H9 (cell line): ENCODE measurements around the gene SNX30. TPM values are rescaled to one million over a fixed set of nuclear protein-coding genes. Genes with fewer than 3 reads are reported as not detected.
A peak's percentile ranks its signal among the peaks of the same experiment; 100 is the strongest.

ENCODE experiments used
- DNase-seq: peaks from one replicate; pipeline ENCODE4 v3.0.0-alpha.2; 2017
- H2AFZ ChIP-seq: one replicate; pipeline ENCODE4 v1.6.1; 2013; ENCODE audit warnings: mild to moderate bottlenecking, low read length, control low read depth, moderate library complexity
- H2AK5ac ChIP-seq: 2 replicates; pipeline ENCODE4 v1.6.1; 2013; ENCODE audit warnings: low read length, control low read depth, mixed read lengths; ENCODE audit not compliant: insufficient read length
- H2BK120ac ChIP-seq: one replicate; pipeline ENCODE4 v1.6.1; 2013; ENCODE audit warnings: low read depth, mild to moderate bottlenecking, low read length, control low read depth, inconsistent platforms; ENCODE audit not compliant: poor library complexity, severe bottlenecking
- H2BK12ac ChIP-seq: 2 replicates; pipeline ENCODE4 v1.6.1; 2013; ENCODE audit warnings: low read length, control low read depth, mixed read lengths, low read depth; ENCODE audit not compliant: insufficient read length
- H2BK15ac ChIP-seq: 2 replicates; pipeline ENCODE4 v1.6.1; 2013; ENCODE audit warnings: low read depth, low read length, control low read depth
- H2BK20ac ChIP-seq: one replicate; pipeline ENCODE4 v1.6.1; 2013; ENCODE audit warnings: low read depth, mild to moderate bottlenecking, low read length, control low read depth, inconsistent platforms; ENCODE audit not compliant: poor library complexity, severe bottlenecking
- H2BK5ac ChIP-seq: 2 replicates; pipeline ENCODE4 v1.6.1; 2013; ENCODE audit warnings: low read length, control low read depth, mixed read lengths; ENCODE audit not compliant: insufficient read length
- H3K14ac ChIP-seq: 2 replicates; pipeline ENCODE4 v1.6.1; 2013; ENCODE audit warnings: low read length, control low read depth; ENCODE audit not compliant: insufficient read depth
- H3K18ac ChIP-seq: 2 replicates; pipeline ENCODE4 v1.6.1; 2013; ENCODE audit warnings: low read depth, mild to moderate bottlenecking, mixed read lengths, low read length, control low read depth; ENCODE audit not compliant: insufficient read length
- H3K23ac ChIP-seq: 2 replicates; pipeline ENCODE4 v1.6.1; 2013; ENCODE audit warnings: low read length, control low read depth, mixed read lengths, low read depth; ENCODE audit not compliant: insufficient read length
- H3K23me2 ChIP-seq: 2 replicates; pipeline ENCODE4 v1.6.1; 2013; ENCODE audit warnings: low read depth, mild to moderate bottlenecking, mixed read lengths, low read length, control low read depth; ENCODE audit not compliant: insufficient read length, poor library complexity, severe bottlenecking
- H3K27ac ChIP-seq: 2 replicates; pipeline ENCODE4 v1.5.1; 2013; ENCODE audit warnings: low read length, control low read depth, mixed read lengths, low read depth; ENCODE audit not compliant: insufficient read length
- H3K27me3 ChIP-seq: 2 replicates; pipeline ENCODE4 v1.6.1; 2013; ENCODE audit warnings: low read length, control low read depth, inconsistent platforms; ENCODE audit not compliant: insufficient read depth
- H3K4ac ChIP-seq: 2 replicates; pipeline ENCODE4 v1.6.1; 2013; ENCODE audit warnings: low read depth, mild to moderate bottlenecking, control low read depth, inconsistent platforms, low read length, moderate library complexity
- H3K4me1 ChIP-seq: 2 replicates; pipeline ENCODE4 v1.6.1; 2013; ENCODE audit warnings: low read length, control low read depth, inconsistent platforms; ENCODE audit not compliant: insufficient read depth
- H3K4me2 ChIP-seq: 2 replicates; pipeline ENCODE4 v1.6.1; 2013; ENCODE audit warnings: low read length, control low read depth, mixed read lengths; ENCODE audit not compliant: insufficient read length, insufficient read depth
- H3K56ac ChIP-seq: 2 replicates; pipeline ENCODE4 v1.6.1; 2013; ENCODE audit warnings: low read depth, mild to moderate bottlenecking, mixed read lengths, low read length, control low read depth; ENCODE audit not compliant: insufficient read length
- H3K79me1 ChIP-seq: 2 replicates; pipeline ENCODE4 v1.6.1; 2013; ENCODE audit warnings: low read depth, mild to moderate bottlenecking, moderate library complexity, low read length, control low read depth, inconsistent platforms; ENCODE audit not compliant: insufficient read depth, poor library complexity, severe bottlenecking
- H3K79me2 ChIP-seq: 2 replicates; pipeline ENCODE4 v1.6.1; 2013; ENCODE audit warnings: low read length, control low read depth, inconsistent platforms; ENCODE audit not compliant: insufficient read depth
- H3K9ac ChIP-seq: 2 replicates; pipeline ENCODE4 v1.6.1; 2013; ENCODE audit warnings: low read length, control low read depth, mixed read lengths; ENCODE audit not compliant: insufficient read length; ENCODE audit errors: extremely low read depth
- H3K9me3 ChIP-seq: one replicate; pipeline ENCODE4 v1.6.1; 2013; ENCODE audit warnings: low read depth, low read length, inconsistent platforms; ENCODE audit not compliant: control insufficient read depth
- H3T11ph ChIP-seq: one replicate; pipeline ENCODE4 v1.6.1; 2013; ENCODE audit warnings: mild to moderate bottlenecking, low read length, control low read depth, inconsistent platforms
- H4K20me1 ChIP-seq: one replicate; pipeline ENCODE4 v1.6.1; 2013; ENCODE audit not compliant: control insufficient read depth, insufficient read length, insufficient read depth
- H4K5ac ChIP-seq: 2 replicates; pipeline ENCODE4 v1.6.1; 2013; ENCODE audit warnings: low read depth, mild to moderate bottlenecking, mixed read lengths, low read length, control low read depth; ENCODE audit not compliant: insufficient read length
- H4K8ac ChIP-seq: replicated peaks from 2 replicates; pipeline ENCODE4 v1.6.1; 2013; ENCODE audit warnings: low read length, control low read depth, mixed read lengths, low read depth; ENCODE audit not compliant: insufficient read length
- H4K91ac ChIP-seq: 2 replicates; pipeline ENCODE4 v1.6.1; 2013; ENCODE audit warnings: low read depth, mild to moderate bottlenecking, moderate library complexity, mixed read lengths, low read length, control low read depth; ENCODE audit not compliant: insufficient read length
- H3K27ac Mint-ChIP-seq, 3 experiments: 2 replicates in 2 of 3; 3 replicates in 1 of 3; pipeline ENCODE4 v1.8.0; 2020 to 2021; ENCODE audit warnings: mixed read lengths in 3 of 3, mild to moderate bottlenecking in 1 of 3, moderate library complexity in 1 of 3
- H3K27me3 Mint-ChIP-seq: 2 replicates; pipeline ENCODE4 v1.8.0; 2021; ENCODE audit warnings: low read depth, mild to moderate bottlenecking, moderate library complexity, mixed read lengths
- H3K36me3 Mint-ChIP-seq, 3 experiments: 2 replicates in 2 of 3; 3 replicates in 1 of 3; pipeline ENCODE4 v1.8.0; 2020 to 2021; ENCODE audit warnings: low read depth in 3 of 3, mixed read lengths in 3 of 3; ENCODE audit not compliant: insufficient read depth in 1 of 3
- H3K4me1 Mint-ChIP-seq, 2 experiments: 2 replicates each; pipeline ENCODE4 v1.8.0; 2020; ENCODE audit warnings: mixed read lengths in 2 of 2
- H3K4me3 Mint-ChIP-seq, 2 experiments: 2 replicates in 1 of 2; 3 replicates in 1 of 2; pipeline ENCODE4 v1.8.0; 2020 to 2021; ENCODE audit warnings: mild to moderate bottlenecking in 2 of 2, mixed read lengths in 2 of 2, moderate library complexity in 1 of 2
- H3K9me3 Mint-ChIP-seq, 2 experiments: 2 replicates in 1 of 2; 3 replicates in 1 of 2; pipeline ENCODE4 v1.8.0; 2020; ENCODE audit warnings: mild to moderate bottlenecking in 2 of 2, mixed read lengths in 2 of 2, moderate library complexity in 1 of 2
- WGBS: extraction: QIAGEN DNeasy Blood & Tissue Kit; methylation state at CpG from one replicate; pipeline ENCODE4 v1.1.7; 2013; ENCODE audit warnings: missing lambda C conversion rate, low lambda C conversion rate, mixed read lengths; ENCODE audit not compliant: insufficient read length; ENCODE audit errors: extremely low coverage; 5-methylcytosine and 5-hydroxymethylcytosine counted together
- total RNA-seq: library from RNA; stranded (reverse); gene quantifications from 2 replicates; pipeline ENCODE4 v1.2.1, GENCODE V29; 2021
- TF ChIP-seq, protein P1 (sequence below): fragments of 200-600 bp; sonication (generic); conservative IDR thresholded peaks from 3 replicates; pipeline ENCODE4 v1.8.0; 2021; ENCODE audit warnings: antibody characterized with exemption, mild to moderate bottlenecking

Gene SNX30
- total RNA-seq, 1 experiment from 2014 or later, result 10.3 TPM

GRCh38 chr9:112764837-112765236 is 14.3 kb downstream of the SNX30 start:
- peaks cover 0 to 7% (median 4%) of the 10 kb centered on the region in 3 experiments; a peak in 5 of 7 replicates for H3K36me3 Mint-ChIP-seq
- H3K79me1 ChIP-seq, result no peaks in the 10 kb centered on the region
- no peaks in the 10 kb centered on the region for H3K9me3 ChIP-seq
- H3K27ac Mint-ChIP-seq, result peak overlapping the region in 2 of 3 experiments; percentile 24 to 28; a peak in 2 of 7 replicates
- H3K23ac ChIP-seq, result no peak overlapping the region
- H2BK120ac ChIP-seq, result no peak overlapping the region
- no peaks in the 10 kb centered on the region; the same call in 1 of the 2 replicates for H3K4me1 ChIP-seq
- H2AK5ac ChIP-seq, result no peak overlapping the region
- no peak overlapping the region for H4K8ac ChIP-seq
- H3K4me2 ChIP-seq, result no peak overlapping the region
- H2BK15ac ChIP-seq, result no peak overlapping the region
- TF ChIP-seq, protein P1, sequence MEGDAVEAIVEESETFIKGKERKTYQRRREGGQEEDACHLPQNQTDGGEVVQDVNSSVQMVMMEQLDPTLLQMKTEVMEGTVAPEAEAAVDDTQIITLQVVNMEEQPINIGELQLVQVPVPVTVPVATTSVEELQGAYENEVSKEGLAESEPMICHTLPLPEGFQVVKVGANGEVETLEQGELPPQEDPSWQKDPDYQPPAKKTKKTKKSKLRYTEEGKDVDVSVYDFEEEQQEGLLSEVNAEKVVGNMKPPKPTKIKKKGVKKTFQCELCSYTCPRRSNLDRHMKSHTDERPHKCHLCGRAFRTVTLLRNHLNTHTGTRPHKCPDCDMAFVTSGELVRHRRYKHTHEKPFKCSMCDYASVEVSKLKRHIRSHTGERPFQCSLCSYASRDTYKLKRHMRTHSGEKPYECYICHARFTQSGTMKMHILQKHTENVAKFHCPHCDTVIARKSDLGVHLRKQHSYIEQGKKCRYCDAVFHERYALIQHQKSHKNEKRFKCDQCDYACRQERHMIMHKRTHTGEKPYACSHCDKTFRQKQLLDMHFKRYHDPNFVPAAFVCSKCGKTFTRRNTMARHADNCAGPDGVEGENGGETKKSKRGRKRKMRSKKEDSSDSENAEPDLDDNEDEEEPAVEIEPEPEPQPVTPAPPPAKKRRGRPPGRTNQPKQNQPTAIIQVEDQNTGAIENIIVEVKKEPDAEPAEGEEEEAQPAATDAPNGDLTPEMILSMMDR, result no peak
- H3K23me2 ChIP-seq, result no peaks in the 10 kb centered on the region
- no peak overlapping the region for H3K56ac ChIP-seq
- H4K91ac ChIP-seq, result no peak overlapping the region
- H4K20me1 ChIP-seq, result no peaks in the 10 kb centered on the region
- no CpG with 5 or more reads among the region's 7 CpGs for WGBS
- H3K18ac ChIP-seq, result no peak overlapping the region
- no peak overlapping the region for H2BK5ac ChIP-seq
- no peak overlapping the region for H4K5ac ChIP-seq
- no peak overlapping the region for H2BK12ac ChIP-seq
- peaks cover 6 to 8% of the 10 kb centered on the region in 2 experiments; a peak in 4 of 5 replicates for H3K9me3 Mint-ChIP-seq
- H2BK20ac ChIP-seq, result no peak overlapping the region
- 0 out of 2 replicates have a peak, but pooled peaks cover 2% of the 10 kb centered on the region for H3K79me2 ChIP-seq
- DNase-seq, result peak; percentile 76
- peaks cover 15 to 16% of the 10 kb centered on the region in 2 experiments for H3K4me1 Mint-ChIP-seq
- H3K27ac ChIP-seq, result no peak overlapping the region
- no peak overlapping the region for H2AFZ ChIP-seq
- H3K4me3 Mint-ChIP-seq, result no peak overlapping the region
- no peak overlapping the region for H3K4ac ChIP-seq
- no peak overlapping the region for H3K9ac ChIP-seq
- no peak overlapping the region for H3T11ph ChIP-seq
- H3K27me3 ChIP-seq, result no peaks in the 10 kb centered on the region
- no peak overlapping the region for H3K14ac ChIP-seq
- H3K27me3 Mint-ChIP-seq, result no peaks in the 10 kb centered on the region
